Measurements from ENCODE around the gene TMC5.

DNA sequence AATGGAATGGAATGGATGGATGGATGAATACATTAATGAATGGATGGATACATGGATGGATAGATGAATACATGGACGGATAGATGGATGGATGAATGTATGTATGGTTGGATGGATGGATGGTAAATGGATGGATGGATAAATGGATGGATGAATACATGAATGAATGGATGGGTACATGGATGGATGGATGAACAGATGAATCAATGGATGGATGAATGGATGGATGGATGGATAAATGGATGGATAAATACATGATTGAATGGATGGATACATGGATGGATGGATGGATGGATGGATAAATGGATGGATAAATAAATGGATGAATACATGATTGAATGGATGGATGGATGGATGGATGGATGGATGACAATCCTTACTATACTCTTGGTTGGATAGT lies 26.0 kb downstream of the TMC5 start:
- TF ChIP-seq, protein P1, sequence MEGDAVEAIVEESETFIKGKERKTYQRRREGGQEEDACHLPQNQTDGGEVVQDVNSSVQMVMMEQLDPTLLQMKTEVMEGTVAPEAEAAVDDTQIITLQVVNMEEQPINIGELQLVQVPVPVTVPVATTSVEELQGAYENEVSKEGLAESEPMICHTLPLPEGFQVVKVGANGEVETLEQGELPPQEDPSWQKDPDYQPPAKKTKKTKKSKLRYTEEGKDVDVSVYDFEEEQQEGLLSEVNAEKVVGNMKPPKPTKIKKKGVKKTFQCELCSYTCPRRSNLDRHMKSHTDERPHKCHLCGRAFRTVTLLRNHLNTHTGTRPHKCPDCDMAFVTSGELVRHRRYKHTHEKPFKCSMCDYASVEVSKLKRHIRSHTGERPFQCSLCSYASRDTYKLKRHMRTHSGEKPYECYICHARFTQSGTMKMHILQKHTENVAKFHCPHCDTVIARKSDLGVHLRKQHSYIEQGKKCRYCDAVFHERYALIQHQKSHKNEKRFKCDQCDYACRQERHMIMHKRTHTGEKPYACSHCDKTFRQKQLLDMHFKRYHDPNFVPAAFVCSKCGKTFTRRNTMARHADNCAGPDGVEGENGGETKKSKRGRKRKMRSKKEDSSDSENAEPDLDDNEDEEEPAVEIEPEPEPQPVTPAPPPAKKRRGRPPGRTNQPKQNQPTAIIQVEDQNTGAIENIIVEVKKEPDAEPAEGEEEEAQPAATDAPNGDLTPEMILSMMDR (conservative IDR thresholded peaks at IDR 0.05), result no peak
- no peak for TF ChIP-seq EZH2 (IDR thresholded peaks at IDR 0.05; ENCODE audit: low read depth)
